DOHH2 (cell line): Measurements from ENCODE around the gene ABR.
A peak's percentile ranks its signal among the peaks of the same experiment; 100 is the strongest.

Experiments
- H3F3A ChIP-seq: fragments of 200-600 bp; sonication (generic), shearing (Covaris generic); 2 replicates; pipeline ENCODE4 v1.6.0; 2016; ENCODE audit warnings: antibody characterized with exemption, mild to moderate bottlenecking; ENCODE audit not compliant: control insufficient read depth, insufficient read depth
- H3K27ac ChIP-seq: fragments of 200-600 bp; sonication (generic); 2 replicates; pipeline ENCODE4 v1.5.1; 2014; ENCODE audit warnings: low read depth, mild to moderate bottlenecking, low read length, moderate library complexity
- H3K27me3 ChIP-seq: fragments of 200-600 bp; sonication (generic); 2 replicates; pipeline ENCODE4 v1.6.1; 2014; ENCODE audit warnings: mild to moderate bottlenecking, low read length, mixed read lengths; ENCODE audit not compliant: control insufficient read depth
- H3K36me3 ChIP-seq: fragments of 200-600 bp; sonication (generic); 2 replicates; pipeline ENCODE4 v1.6.1; 2014; ENCODE audit warnings: mild to moderate bottlenecking, low read length, moderate library complexity, mixed read lengths; ENCODE audit not compliant: control insufficient read depth
- H3K4me1 ChIP-seq: fragments of 200-600 bp; sonication (generic); 2 replicates; pipeline ENCODE4 v1.6.1; 2014; ENCODE audit warnings: mild to moderate bottlenecking, low read length, mixed read lengths; ENCODE audit not compliant: control insufficient read depth
- H3K4me2 ChIP-seq: fragments of 200-600 bp; sonication (generic); 2 replicates; pipeline ENCODE4 v1.6.0; 2014; ENCODE audit warnings: mild to moderate bottlenecking, low read length, moderate library complexity
- H3K4me3 ChIP-seq: fragments of 200-600 bp; sonication (generic); 2 replicates; pipeline ENCODE4 v1.5.1; 2014; ENCODE audit warnings: mild to moderate bottlenecking, low read length, mixed read lengths
- H3K79me2 ChIP-seq: fragments of 200-600 bp; sonication (generic); 2 replicates; pipeline ENCODE4 v1.6.1; 2014; ENCODE audit warnings: mild to moderate bottlenecking, low read length, mixed read lengths; ENCODE audit not compliant: control insufficient read depth
- H3K9me2 ChIP-seq: fragments of 200-600 bp; sonication (generic); replicated peaks from 2 replicates; pipeline ENCODE4 v1.6.1; 2014; ENCODE audit warnings: mild to moderate bottlenecking, low read length, mixed read lengths; ENCODE audit not compliant: control insufficient read depth
- H3K9me3 ChIP-seq: fragments of 200-600 bp; sonication (generic); 2 replicates; pipeline ENCODE4 v1.6.1; 2014; ENCODE audit warnings: antibody characterized with exemption, low read length, mixed read lengths; ENCODE audit not compliant: control insufficient read depth, insufficient read depth
- H4K20me1 ChIP-seq: fragments of 200-600 bp; sonication (generic); 2 replicates; pipeline ENCODE4 v1.6.0; 2014; ENCODE audit warnings: low read depth, mild to moderate bottlenecking, antibody characterized with exemption, low read length, moderate library complexity; ENCODE audit not compliant: control insufficient read depth, insufficient read depth
- EZH2phosphoT487 ChIP-seq: fragments of 200-600 bp; sonication (generic); IDR thresholded peaks from 2 replicates; pipeline ENCODE4 v1.6.1; 2017; ENCODE audit warnings: borderline replicate concordance, mild to moderate bottlenecking, antibody characterized with exemption, low read length, moderate library complexity, mixed read lengths
- TF ChIP-seq, protein P1 (sequence below): fragments of 200-600 bp; sonication (generic); IDR thresholded peaks from one replicate; pipeline ENCODE4 v1.5.1; 2014; ENCODE audit warnings: antibody characterized with exemption, mild to moderate bottlenecking, low read depth, low read length; ENCODE audit not compliant: poor library complexity, severe bottlenecking

The ABR gene

DNA sequence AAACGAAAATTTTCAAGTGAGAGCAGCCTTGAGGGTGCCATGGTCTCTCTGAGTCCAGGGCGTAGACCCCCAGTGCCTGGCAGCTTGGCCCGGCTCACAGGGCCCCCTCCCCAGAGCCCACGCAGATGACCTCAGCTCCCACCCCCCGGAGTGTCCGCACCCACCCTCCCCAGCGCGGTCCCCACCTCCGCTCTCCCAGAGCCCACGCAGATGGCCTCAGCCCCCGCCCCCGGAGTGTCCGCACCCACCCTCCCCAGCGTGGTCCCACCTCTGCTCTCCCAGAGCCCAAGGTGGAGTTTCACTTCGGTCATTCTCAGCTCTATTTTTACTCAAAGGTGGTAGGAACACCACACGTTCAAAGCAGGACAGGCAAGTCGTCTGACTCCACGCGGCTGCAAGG lies 13.9 kb downstream of the ABR start:
- no peaks in the 10 kb centered on the region for H3K9me2 ChIP-seq
- H3K27ac ChIP-seq: 0 out of 2 replicates have a peak overlapping the region, but pooled peaks have one; percentile 22
- no peaks in the 10 kb centered on the region; the same call in 1 of the 2 replicates for H3F3A ChIP-seq
- H4K20me1 ChIP-seq: peaks cover 29% of the 10 kb centered on the region
- no peak for TF ChIP-seq EZH2phosphoT487
- TF ChIP-seq, protein P1, sequence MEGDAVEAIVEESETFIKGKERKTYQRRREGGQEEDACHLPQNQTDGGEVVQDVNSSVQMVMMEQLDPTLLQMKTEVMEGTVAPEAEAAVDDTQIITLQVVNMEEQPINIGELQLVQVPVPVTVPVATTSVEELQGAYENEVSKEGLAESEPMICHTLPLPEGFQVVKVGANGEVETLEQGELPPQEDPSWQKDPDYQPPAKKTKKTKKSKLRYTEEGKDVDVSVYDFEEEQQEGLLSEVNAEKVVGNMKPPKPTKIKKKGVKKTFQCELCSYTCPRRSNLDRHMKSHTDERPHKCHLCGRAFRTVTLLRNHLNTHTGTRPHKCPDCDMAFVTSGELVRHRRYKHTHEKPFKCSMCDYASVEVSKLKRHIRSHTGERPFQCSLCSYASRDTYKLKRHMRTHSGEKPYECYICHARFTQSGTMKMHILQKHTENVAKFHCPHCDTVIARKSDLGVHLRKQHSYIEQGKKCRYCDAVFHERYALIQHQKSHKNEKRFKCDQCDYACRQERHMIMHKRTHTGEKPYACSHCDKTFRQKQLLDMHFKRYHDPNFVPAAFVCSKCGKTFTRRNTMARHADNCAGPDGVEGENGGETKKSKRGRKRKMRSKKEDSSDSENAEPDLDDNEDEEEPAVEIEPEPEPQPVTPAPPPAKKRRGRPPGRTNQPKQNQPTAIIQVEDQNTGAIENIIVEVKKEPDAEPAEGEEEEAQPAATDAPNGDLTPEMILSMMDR: no peak
- H3K9me3 ChIP-seq: no peaks in the 10 kb centered on the region
- H3K4me1 ChIP-seq: peaks cover 45% of the 10 kb centered on the region
- peaks cover 96% of the 10 kb centered on the region for H3K79me2 ChIP-seq
- H3K4me2 ChIP-seq: peak overlapping the region; percentile 28
- no peak overlapping the region for H3K4me3 ChIP-seq
- H3K36me3 ChIP-seq: peaks cover 57% of the 10 kb centered on the region
- no peaks in the 10 kb centered on the region for H3K27me3 ChIP-seq

- H3K4me3 ChIP-seq: no peak overlapping the region
- peak overlapping the region; percentile 28 for H3K4me2 ChIP-seq
- H3K27ac ChIP-seq: peak overlapping the region; percentile 22; the same call in 1 of the 2 replicates
- peaks cover 96% of the 10 kb centered on the region for H3K79me2 ChIP-seq
- no peaks in the 10 kb centered on the region for H3K9me2 ChIP-seq
- no peaks in the 10 kb centered on the region for H3K27me3 ChIP-seq
- peaks cover 43% of the 10 kb centered on the region for H3K4me1 ChIP-seq
- H3F3A ChIP-seq: no peaks in the 10 kb centered on the region; the same call in 1 of the 2 replicates
- H3K36me3 ChIP-seq: peaks cover 60% of the 10 kb centered on the region
- H4K20me1 ChIP-seq: peaks cover 30% of the 10 kb centered on the region
- TF ChIP-seq EZH2phosphoT487: no peak
- TF ChIP-seq, protein P1: peak; percentile 26
- no peaks in the 10 kb centered on the region for H3K9me3 ChIP-seq
These were observed 14.7 kb downstream of the ABR start for GRCh38 chr17:1164935-1165556.

DNA sequence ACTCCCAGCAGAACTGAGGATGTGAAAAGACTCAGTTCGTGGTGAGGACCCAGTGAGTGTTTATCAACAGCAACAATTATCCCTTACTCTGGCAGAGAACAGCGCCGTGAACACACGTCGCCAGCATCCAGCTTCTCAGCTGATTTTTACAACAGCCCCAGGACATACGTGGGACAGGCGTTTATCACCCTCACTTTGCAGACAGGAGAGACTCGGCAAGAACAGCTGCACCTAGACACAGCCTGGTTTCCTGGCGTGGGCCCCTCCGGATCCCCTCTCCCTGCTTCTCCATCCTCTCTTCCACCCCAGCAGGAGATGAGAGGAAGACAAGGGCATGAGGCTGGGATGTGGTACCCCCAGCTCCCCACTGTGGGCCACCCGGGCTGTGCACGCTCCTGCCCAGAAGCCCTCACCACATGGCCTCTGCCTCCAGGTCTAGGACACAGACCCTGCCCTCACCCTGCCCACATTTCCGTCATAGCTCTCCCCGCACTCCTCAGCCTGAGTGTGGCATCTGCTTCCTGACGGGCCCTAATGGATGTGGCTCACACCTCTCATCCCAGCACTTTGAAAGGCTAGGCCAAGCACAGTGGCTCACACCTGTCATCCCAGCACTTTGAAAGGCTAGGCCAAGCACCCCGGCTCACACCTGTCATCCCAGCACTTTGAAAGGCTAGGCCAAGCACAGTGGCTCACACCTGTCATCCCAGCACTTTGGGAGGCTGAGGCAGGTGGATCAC lies 17.5 kb downstream of the ABR start:
- Histone ChIP-seq H3K4me3 (no peak overlapping the region), H3K9me2 (no peaks in the 10 kb centered on the region), H3K27ac (no peak overlapping the region), H3K4me2 (no peak overlapping the region), H3F3A (no peaks in the 10 kb centered on the region; the same call in 1 of the 2 replicates), H3K9me3 (no peaks in the 10 kb centered on the region), H3K27me3 (no peaks in the 10 kb centered on the region), H3K36me3 (peaks cover 61% of the 10 kb centered on the region), H4K20me1 (peaks cover 19% of the 10 kb centered on the region), H3K79me2 (peaks cover 96% of the 10 kb centered on the region), H3K4me1 (peaks cover 35% of the 10 kb centered on the region)
- TF ChIP-seq, protein P1: no peak
- TF ChIP-seq EZH2phosphoT487: no peak
